Keratinocyte (primary cell): Measurements from ENCODE around the gene CMSS1. TPM values are rescaled to one million over a fixed set of nuclear protein-coding genes. Genes with fewer than 3 reads are reported as not detected.

Experiments used
- DNase-seq: peaks from one replicate; pipeline ENCODE4 v3.0.0-alpha.2; 2011; ENCODE audit warnings: low read depth, missing footprints, low spot score
- FAIRE-seq: peaks from 2 replicates; lab custom pipeline; 2011; peaks lifted over from hg19 to GRCh38; lab: Jason Lieb, UNC
- H2AFZ ChIP-seq: 2 replicates; pipeline ENCODE4 v1.6.0; 2012; ENCODE audit warnings: low read length, control low read depth, inconsistent platforms; ENCODE audit not compliant: control insufficient read depth
- H3K27ac ChIP-seq: 2 replicates; pipeline ENCODE4 v1.5.1; 2011; ENCODE audit warnings: low read length; ENCODE audit not compliant: control insufficient read depth, insufficient read depth
- H3K27me3 ChIP-seq: 3 replicates; pipeline ENCODE4 v1.6.0; 2011; ENCODE audit warnings: low read length; ENCODE audit not compliant: control insufficient read depth, insufficient read depth; ENCODE audit errors: extremely low read depth
- H3K36me3 ChIP-seq, 2 experiments: 2 replicates in 1 of 2; 3 replicates in 1 of 2; pipeline ENCODE4 v1.5.1; 2011; ENCODE audit warnings: low read length in 2 of 2, mild to moderate bottlenecking in 1 of 2; ENCODE audit not compliant: control insufficient read depth in 2 of 2, insufficient read depth in 2 of 2; ENCODE audit errors: extremely low read depth in 1 of 2
- H3K4me1 ChIP-seq: 3 replicates; pipeline ENCODE4 v1.5.1; 2011; ENCODE audit warnings: low read length; ENCODE audit not compliant: control insufficient read depth, insufficient read depth; ENCODE audit errors: extremely low read depth
- H3K4me2 ChIP-seq: 3 replicates; pipeline ENCODE4 v1.6.0; 2011; ENCODE audit warnings: low read depth, low read length; ENCODE audit not compliant: control insufficient read depth, insufficient read depth; ENCODE audit errors: extremely low read depth
- H3K4me3 ChIP-seq, 3 experiments: fragments of 200-600 bp in 1 of 3; sonication (generic) in 1 of 3; 2 replicates in 2 of 3; 3 replicates in 1 of 3; pipeline ENCODE4 v1.5.1; 2011 to 2016; ENCODE audit warnings: low read length in 3 of 3, mild to moderate bottlenecking in 3 of 3, control low read depth in 2 of 3, inconsistent platforms in 1 of 3, low read depth in 1 of 3, mixed read lengths in 1 of 3, mixed run types in 1 of 3, moderate library complexity in 1 of 3; ENCODE audit not compliant: control insufficient read depth in 2 of 3, insufficient read depth in 2 of 3; ENCODE audit errors: extremely low read depth in 1 of 3
- H3K79me2 ChIP-seq: 2 replicates; pipeline ENCODE4 v1.6.0; 2012; ENCODE audit warnings: low read length; ENCODE audit not compliant: control insufficient read depth, insufficient read depth
- H3K9ac ChIP-seq: 3 replicates; pipeline ENCODE4 v1.6.0; 2011; ENCODE audit warnings: low read length; ENCODE audit not compliant: control insufficient read depth, insufficient read depth; ENCODE audit errors: extremely low read depth
- H3K9me1 ChIP-seq: 3 replicates; pipeline ENCODE4 v1.6.0; 2011; ENCODE audit warnings: low read length; ENCODE audit not compliant: control insufficient read depth, insufficient read depth; ENCODE audit errors: extremely low read depth
- H3K9me3 ChIP-seq: 2 replicates; pipeline ENCODE4 v1.5.1; 2012; ENCODE audit warnings: low read depth, low read length; ENCODE audit not compliant: control insufficient read depth
- H4K20me1 ChIP-seq: 3 replicates; pipeline ENCODE4 v1.6.0; 2011; ENCODE audit warnings: low read length; ENCODE audit not compliant: control insufficient read depth, insufficient read depth; ENCODE audit errors: extremely low read depth
- CTCF ChIP-seq, 3 experiments: IDR thresholded peaks in 1 of 3; conservative IDR thresholded peaks in 1 of 3; optimal IDR thresholded peaks in 1 of 3; 2 replicates in 2 of 3; 3 replicates in 1 of 3; pipeline versions ENCODE3 to v1.5.1; 2011; ENCODE audit warnings: low read length in 3 of 3, mild to moderate bottlenecking in 3 of 3, moderate library complexity in 2 of 3, control low read depth in 1 of 3, inconsistent platforms in 1 of 3; ENCODE audit not compliant: insufficient read depth in 2 of 3; ENCODE audit errors: extremely low read depth in 1 of 3
- EZH2 ChIP-seq: IDR thresholded peaks from one replicate; pipeline ENCODE4 v1.6.1; 2012; ENCODE audit warnings: inconsistent platforms, mild to moderate bottlenecking, low read length, moderate library complexity
- dilution Hi-C: fragments of 300-500 bp; cut with MboI; formaldehyde crosslinking; loops from one replicate; pipeline ENCODE4 v1.7.0; 2020; ENCODE audit warnings: low sequenced_read_pairs; ENCODE audit not compliant: extremely low pct_ligation_motif_present
- polyA plus RNA-seq, 5 experiments: library from polyadenylated mRNA; depleted of rRNA in 3 of 5; stranded (reverse) in 3 of 5; stranded (forward) in 1 of 5; unstranded in 1 of 5; fragments of >200 nt; gene quantifications; 1 replicate in 1 of 5; 2 replicates in 3 of 5; 3 replicates in 1 of 5; pipeline versions ENCODE4 v1.2.1 to v1.2.3, GENCODE V29; 2011 to 2012; ENCODE audit warnings: missing spikeins in 2 of 5, low read depth in 1 of 5, low replicate concordance in 1 of 5

The CMSS1 gene
- polyA plus RNA-seq, 1 donor (not counting 4 experiments of a cell fraction or from before 2014, with no cell fraction given) = 37.2 TPM

- H2AFZ ChIP-seq = no peak overlapping the region
- no peak overlapping the region for H3K27ac ChIP-seq
- H3K9ac ChIP-seq = no peak overlapping the region
- H4K20me1 ChIP-seq = no peaks in the 10 kb centered on the region
- H3K4me2 ChIP-seq = no peak overlapping the region
- no peaks in the 10 kb centered on the region for H3K36me3 ChIP-seq
- peaks cover 4% of the 10 kb centered on the region for H3K79me2 ChIP-seq
- peak; percentile 64 for FAIRE-seq
- no peak for DNase-seq
- H3K4me3 ChIP-seq = no peak overlapping the region
- H3K4me1 ChIP-seq = peaks cover 46% of the 10 kb centered on the region
- dilution Hi-C loops = no loop called here
- no peaks in the 10 kb centered on the region for H3K9me3 ChIP-seq
- TF ChIP-seq EZH2 (no peak), CTCF (optimal IDR thresholded peaks at IDR 0.05 in 1 of 3, IDR thresholded peaks at IDR 0.05 in 1 of 3, conservative IDR thresholded peaks at IDR 0.05 in 1 of 3; ENCODE audit: extremely low read depth in 1 of 3, insufficient read depth in 2 of 3, low read length in 3 of 3) (no peak)
- H3K9me1 ChIP-seq = no peaks in the 10 kb centered on the region
- H3K27me3 ChIP-seq = no peaks in the 10 kb centered on the region
These were observed 90.4 kb downstream of the CMSS1 start for GRCh38 chr3:99907959-99908544.

DNA sequence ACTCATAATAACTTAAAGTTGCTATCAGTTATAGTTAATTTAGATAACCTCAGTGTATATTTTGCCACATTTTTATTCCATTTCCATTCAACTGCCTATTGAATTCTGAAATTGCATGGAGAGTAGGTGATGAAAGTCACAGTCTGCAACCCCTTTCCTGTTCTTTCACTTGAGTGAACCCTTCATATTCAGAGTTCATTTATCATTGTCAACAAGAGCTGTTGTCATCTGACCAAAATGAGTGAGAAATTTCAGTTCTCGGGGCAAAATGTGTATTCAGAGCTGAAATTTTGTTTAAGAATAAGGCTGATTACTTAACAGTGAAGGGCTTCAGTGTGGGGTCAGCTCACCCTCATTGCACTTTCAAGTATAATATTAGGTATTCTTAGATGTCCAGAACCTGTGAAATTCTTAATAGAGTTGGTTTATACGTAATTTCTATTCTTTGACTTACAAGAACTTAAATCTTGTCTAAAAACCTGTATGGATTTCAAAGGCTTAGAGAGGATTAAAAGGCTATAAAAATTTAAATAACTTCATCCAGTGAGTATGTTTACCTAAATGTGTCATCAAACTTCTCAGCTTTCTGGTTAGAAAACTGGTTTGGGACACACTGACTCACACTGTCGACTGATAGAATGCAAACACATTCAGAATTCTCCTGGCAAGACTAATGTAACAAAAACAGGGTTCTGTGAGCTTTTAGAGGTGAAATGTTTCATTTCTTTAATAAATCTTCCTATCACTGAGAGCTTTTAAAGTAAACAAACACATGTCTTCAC, 92.2 kb downstream of the CMSS1 start:
- peak overlapping the region; percentile 51 for H3K27ac ChIP-seq
- peaks cover 36% of the 10 kb centered on the region for H3K4me1 ChIP-seq
- peaks cover 4% of the 10 kb centered on the region for H3K79me2 ChIP-seq
- no peaks in the 10 kb centered on the region for H3K36me3 ChIP-seq
- DNase-seq (no peak), FAIRE-seq (peak; percentile 75)
- H3K4me2 ChIP-seq = peak overlapping the region; percentile 45
- H3K4me3 ChIP-seq = no peak overlapping the region
- no peaks in the 10 kb centered on the region for H3K9me3 ChIP-seq
- H3K9ac ChIP-seq = peak overlapping the region; percentile 8
- no peaks in the 10 kb centered on the region for H3K27me3 ChIP-seq
- H3K9me1 ChIP-seq = no peaks in the 10 kb centered on the region
- no peaks in the 10 kb centered on the region for H4K20me1 ChIP-seq
- dilution Hi-C loops = no loop called here
- TF ChIP-seq CTCF (optimal IDR thresholded peaks at IDR 0.05 in 1 of 3, IDR thresholded peaks at IDR 0.05 in 1 of 3, conservative IDR thresholded peaks at IDR 0.05 in 1 of 3; ENCODE audit: extremely low read depth in 1 of 3, insufficient read depth in 2 of 3, low read length in 3 of 3) (no peak), EZH2 (no peak)
- H2AFZ ChIP-seq = no peak overlapping the region
